IPS-15b (cell line): ENCODE measurements around the gene TYSND1.

Source experiments
- H3K27me3 ChIP-seq: one replicate; pipeline ENCODE4 v1.6.1; 2013; ENCODE audit warnings: low read length; ENCODE audit not compliant: control insufficient read depth, insufficient read depth
- H3K36me3 ChIP-seq: one replicate; pipeline ENCODE4 v1.6.1; 2013; ENCODE audit warnings: low read length; ENCODE audit not compliant: control insufficient read depth, insufficient read depth
- H3K4me1 ChIP-seq: one replicate; pipeline ENCODE4 v1.6.1; 2013; ENCODE audit warnings: mild to moderate bottlenecking, low read length; ENCODE audit not compliant: control insufficient read depth, insufficient read depth
- H3K4me3 ChIP-seq: one replicate; pipeline ENCODE4 v1.5.1; 2013; ENCODE audit warnings: low read depth, low read length
- H3K9ac ChIP-seq: one replicate; pipeline ENCODE4 v1.6.1; 2013; ENCODE audit warnings: low read depth, mild to moderate bottlenecking, low read length
- H3K9me3 ChIP-seq: one replicate; pipeline ENCODE4 v1.6.1; 2013; ENCODE audit warnings: mild to moderate bottlenecking, low read length; ENCODE audit not compliant: control insufficient read depth, insufficient read depth

Gene TYSND1

GRCh38 chr10:70096705-70097420 lies 49.6 kb downstream of the TYSND1 start:
- no peaks in the 10 kb centered on the region for H3K27me3 ChIP-seq
- H3K36me3 ChIP-seq = peaks cover 9% of the 10 kb centered on the region

GRCh38 chr10:70096016-70096704 lies 50.3 kb downstream of the TYSND1 start:
- no peak overlapping the region for H3K9ac ChIP-seq
- H3K4me3 ChIP-seq = no peak overlapping the region
- H3K36me3 ChIP-seq = peaks cover 9% of the 10 kb centered on the region
- H3K27me3 ChIP-seq = no peaks in the 10 kb centered on the region
- no peaks in the 10 kb centered on the region for H3K4me1 ChIP-seq
- H3K9me3 ChIP-seq = no peaks in the 10 kb centered on the region

More at GRCh38 chr10:70096705-70097420, 49.6 kb downstream of the TYSND1 start:
- Histone ChIP-seq H3K4me3 (no peak overlapping the region), H3K9ac (no peak overlapping the region), H3K4me1 (no peaks in the 10 kb centered on the region), H3K9me3 (no peaks in the 10 kb centered on the region)

GRCh38 chr10:70094250-70094649 lies 52.2 kb downstream of the TYSND1 start:
- Histone ChIP-seq H3K36me3 (peaks cover 9% of the 10 kb centered on the region), H3K4me3 (no peak overlapping the region), H3K9me3 (no peaks in the 10 kb centered on the region), H3K4me1 (no peaks in the 10 kb centered on the region), H3K9ac (no peak overlapping the region), H3K27me3 (no peaks in the 10 kb centered on the region)

- Histone ChIP-seq H3K36me3 (peaks cover 9% of the 10 kb centered on the region), H3K27me3 (no peaks in the 10 kb centered on the region), H3K9me3 (no peaks in the 10 kb centered on the region), H3K4me1 (no peaks in the 10 kb centered on the region), H3K9ac (no peak overlapping the region), H3K4me3 (no peak overlapping the region)
Measured at GRCh38 chr10:70093335-70093944, 53.1 kb downstream of the TYSND1 start.

GRCh38 chr10:70092389-70092718 lies 54.1 kb downstream of the TYSND1 start:
- no peaks in the 10 kb centered on the region for H3K27me3 ChIP-seq
- peaks cover 9% of the 10 kb centered on the region for H3K36me3 ChIP-seq
- no peaks in the 10 kb centered on the region for H3K4me1 ChIP-seq
- no peak overlapping the region for H3K4me3 ChIP-seq
- H3K9ac ChIP-seq = no peak overlapping the region
- no peaks in the 10 kb centered on the region for H3K9me3 ChIP-seq

- H3K9me3 ChIP-seq = no peaks in the 10 kb centered on the region
- H3K27me3 ChIP-seq = no peaks in the 10 kb centered on the region
- peaks cover 7% of the 10 kb centered on the region for H3K36me3 ChIP-seq
- no peak overlapping the region for H3K4me3 ChIP-seq
- no peak overlapping the region for H3K9ac ChIP-seq
- H3K4me1 ChIP-seq = no peaks in the 10 kb centered on the region
Measured at GRCh38 chr10:70090951-70091350, 55.5 kb downstream of the TYSND1 start.

- Histone ChIP-seq H3K4me3 (no peak overlapping the region), H3K36me3 (peaks cover 7% of the 10 kb centered on the region), H3K9me3 (no peaks in the 10 kb centered on the region), H3K27me3 (no peaks in the 10 kb centered on the region), H3K4me1 (no peaks in the 10 kb centered on the region), H3K9ac (no peak overlapping the region)
Measured at GRCh38 chr10:70090013-70090412, 56.5 kb downstream of the TYSND1 start.

GRCh38 chr10:70088308-70088698 lies 58.2 kb downstream of the TYSND1 start:
- H3K9me3 ChIP-seq = no peaks in the 10 kb centered on the region
- H3K4me3 ChIP-seq = no peak overlapping the region
- no peak overlapping the region for H3K9ac ChIP-seq
- no peaks in the 10 kb centered on the region for H3K27me3 ChIP-seq
- no peaks in the 10 kb centered on the region for H3K4me1 ChIP-seq
- H3K36me3 ChIP-seq = no peaks in the 10 kb centered on the region
